PC-9 (cell line): ENCODE data around the gene STYXL2. TPM values are rescaled to one million over a fixed set of nuclear protein-coding genes. Genes with fewer than 3 reads are reported as not detected.

Source experiments
- BruUV-seq: library from RNA; stranded (reverse); fragments of 400-500 nt; replicated peaks from 2 replicates; lab custom pipeline; 2021; lab: Mats Ljungman, UMichigan
- CTCF ChIA-PET: fragments of 300-600 bp; sonication (Branson Sonifier 250); formaldehyde crosslinking; loops from one replicate; lab custom pipeline; 2022; ENCODE audit warnings: antibody characterized with exemption; lab: Charles Lee
- POLR2A ChIA-PET: fragments of 300-600 bp; sonication (Branson Sonifier 250); formaldehyde crosslinking; loops from one replicate; lab custom pipeline; 2022; ENCODE audit warnings: antibody characterized with exemption; ENCODE audit not compliant: unreplicated experiment; lab: Charles Lee
- DNase-seq, 2 experiments: peaks; one replicate each; pipeline versions ENCODE4 v3.0.0 to v3.0.0-alpha.2; 2015 to 2022; ENCODE audit warnings: mixed read lengths in 1 of 2
- H2AFZ ChIP-seq: fragments of 200-600 bp; sonication (generic); 2 replicates; pipeline ENCODE4 v1.8.1; 2017; ENCODE audit warnings: antibody characterized with exemption
- H3F3A ChIP-seq: fragments of 200-600 bp; sonication (generic); 2 replicates; pipeline ENCODE4 v1.8.1; 2017; ENCODE audit warnings: antibody characterized with exemption, mild to moderate bottlenecking, low read depth; ENCODE audit not compliant: insufficient read depth
- H3K27ac ChIP-seq: fragments of 200-600 bp; sonication (generic); 2 replicates; pipeline ENCODE4 v1.6.1; 2016; ENCODE audit warnings: mixed run types
- H3K27me3 ChIP-seq: fragments of 200-600 bp; sonication (generic); 2 replicates; pipeline ENCODE4 v1.6.1; 2016; ENCODE audit warnings: low read depth, mixed run types; ENCODE audit not compliant: insufficient read depth
- H3K36me3 ChIP-seq: fragments of 200-600 bp; sonication (generic); 2 replicates; pipeline ENCODE4 v1.6.1; 2016; ENCODE audit warnings: low read depth, mixed run types
- H3K4me1 ChIP-seq: fragments of 200-600 bp; sonication (generic); replicated peaks from 2 replicates; pipeline ENCODE4 v1.6.1; 2016; ENCODE audit warnings: mixed run types; ENCODE audit not compliant: insufficient read depth
- H3K4me2 ChIP-seq: fragments of 200-600 bp; sonication (generic); 2 replicates; pipeline ENCODE4 v1.6.1; 2017; ENCODE audit warnings: mixed run types
- H3K4me3 ChIP-seq: fragments of 200-600 bp; sonication (generic); 2 replicates; pipeline ENCODE4 v1.6.1; 2016; ENCODE audit warnings: mixed run types
- H3K79me2 ChIP-seq: fragments of 200-600 bp; sonication (generic); 2 replicates; pipeline ENCODE4 v1.6.1; 2017; ENCODE audit warnings: low read depth, mixed run types
- H3K9me2 ChIP-seq: fragments of 200-600 bp; sonication (generic); 2 replicates; pipeline ENCODE4 v1.8.1; 2017; ENCODE audit warnings: mild to moderate bottlenecking; ENCODE audit not compliant: insufficient read depth
- H3K9me3 ChIP-seq: fragments of 200-600 bp; sonication (generic); 2 replicates; pipeline ENCODE4 v1.8.1; 2016; ENCODE audit warnings: low read depth; ENCODE audit not compliant: insufficient read depth
- H4K20me1 ChIP-seq: fragments of 200-600 bp; sonication (generic); 2 replicates; pipeline ENCODE4 v1.8.1; 2017; ENCODE audit not compliant: insufficient read depth
- EZH2 ChIP-seq: fragments of 200-600 bp; sonication (generic); IDR thresholded peaks from 2 replicates; pipeline ENCODE4 v1.8.0; 2017; ENCODE audit warnings: antibody characterized with exemption, low read depth
- intact Hi-C: fragments of 100-400 bp; cut with micrococcal nuclease; formaldehyde crosslinking; loops from one replicate; pipeline ENCODE4 v1.10.0; 2022; ENCODE audit not compliant: unreplicated experiment
- total RNA-seq: library from RNA; stranded (reverse); gene quantifications from 2 replicates; pipeline ENCODE4 v1.2.3, GENCODE V29; 2021
- TF ChIP-seq, protein P1 (sequence below): fragments of 200-600 bp; sonication (generic); conservative IDR thresholded peaks from 2 replicates; pipeline ENCODE4 v1.6.1; 2017; ENCODE audit warnings: mixed run types, antibody characterized with exemption, mild to moderate bottlenecking, moderate library complexity

Gene STYXL2
- total RNA-seq, 1 experiment from 2014 or later = not detected

DNA sequence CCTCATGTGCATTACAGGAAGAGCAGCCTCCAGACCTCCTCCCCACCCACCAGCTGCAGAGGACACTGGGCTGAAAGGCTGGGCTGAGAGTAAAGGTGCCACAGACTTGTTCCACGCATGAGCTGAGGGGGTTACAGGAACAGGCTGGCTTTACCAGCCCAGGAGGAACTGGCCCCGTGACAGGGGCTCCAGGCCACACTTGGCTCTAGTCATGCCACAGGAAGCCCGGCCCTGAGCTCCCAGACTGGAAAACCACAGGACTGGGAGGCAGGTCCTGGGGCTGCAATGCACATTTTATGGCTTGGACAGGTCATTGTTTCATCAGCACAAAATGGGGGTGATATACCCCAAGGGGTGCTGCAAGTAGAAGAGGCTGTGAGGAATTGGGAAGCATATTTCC is 39.3 kb upstream of the STYXL2 start:
- BruUV-seq = no TSS peak
- Histone ChIP-seq H3K4me2 (no peak overlapping the region), H3K79me2 (no peaks in the 10 kb centered on the region), H3K9me3 (no peaks in the 10 kb centered on the region), H3K4me3 (no peak overlapping the region), H3K36me3 (no peaks in the 10 kb centered on the region), H3K27ac (no peak overlapping the region), H4K20me1 (no peaks in the 10 kb centered on the region), H3K27me3 (no peaks in the 10 kb centered on the region), H3K9me2 (no peaks in the 10 kb centered on the region), H2AFZ (no peak overlapping the region), H3F3A (peaks cover 4% of the 10 kb centered on the region; the same call in 1 of the 2 replicates), H3K4me1 (no peaks in the 10 kb centered on the region; the same call in 1 of the 2 replicates)
- intact Hi-C loops = no loop called here
- ChIA-PET CTCF (no interaction called here), POLR2A (no interaction called here)
- TF ChIP-seq, protein P1, sequence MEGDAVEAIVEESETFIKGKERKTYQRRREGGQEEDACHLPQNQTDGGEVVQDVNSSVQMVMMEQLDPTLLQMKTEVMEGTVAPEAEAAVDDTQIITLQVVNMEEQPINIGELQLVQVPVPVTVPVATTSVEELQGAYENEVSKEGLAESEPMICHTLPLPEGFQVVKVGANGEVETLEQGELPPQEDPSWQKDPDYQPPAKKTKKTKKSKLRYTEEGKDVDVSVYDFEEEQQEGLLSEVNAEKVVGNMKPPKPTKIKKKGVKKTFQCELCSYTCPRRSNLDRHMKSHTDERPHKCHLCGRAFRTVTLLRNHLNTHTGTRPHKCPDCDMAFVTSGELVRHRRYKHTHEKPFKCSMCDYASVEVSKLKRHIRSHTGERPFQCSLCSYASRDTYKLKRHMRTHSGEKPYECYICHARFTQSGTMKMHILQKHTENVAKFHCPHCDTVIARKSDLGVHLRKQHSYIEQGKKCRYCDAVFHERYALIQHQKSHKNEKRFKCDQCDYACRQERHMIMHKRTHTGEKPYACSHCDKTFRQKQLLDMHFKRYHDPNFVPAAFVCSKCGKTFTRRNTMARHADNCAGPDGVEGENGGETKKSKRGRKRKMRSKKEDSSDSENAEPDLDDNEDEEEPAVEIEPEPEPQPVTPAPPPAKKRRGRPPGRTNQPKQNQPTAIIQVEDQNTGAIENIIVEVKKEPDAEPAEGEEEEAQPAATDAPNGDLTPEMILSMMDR = no peak
- no peak for TF ChIP-seq EZH2
- DNase-seq = no peak

DNA sequence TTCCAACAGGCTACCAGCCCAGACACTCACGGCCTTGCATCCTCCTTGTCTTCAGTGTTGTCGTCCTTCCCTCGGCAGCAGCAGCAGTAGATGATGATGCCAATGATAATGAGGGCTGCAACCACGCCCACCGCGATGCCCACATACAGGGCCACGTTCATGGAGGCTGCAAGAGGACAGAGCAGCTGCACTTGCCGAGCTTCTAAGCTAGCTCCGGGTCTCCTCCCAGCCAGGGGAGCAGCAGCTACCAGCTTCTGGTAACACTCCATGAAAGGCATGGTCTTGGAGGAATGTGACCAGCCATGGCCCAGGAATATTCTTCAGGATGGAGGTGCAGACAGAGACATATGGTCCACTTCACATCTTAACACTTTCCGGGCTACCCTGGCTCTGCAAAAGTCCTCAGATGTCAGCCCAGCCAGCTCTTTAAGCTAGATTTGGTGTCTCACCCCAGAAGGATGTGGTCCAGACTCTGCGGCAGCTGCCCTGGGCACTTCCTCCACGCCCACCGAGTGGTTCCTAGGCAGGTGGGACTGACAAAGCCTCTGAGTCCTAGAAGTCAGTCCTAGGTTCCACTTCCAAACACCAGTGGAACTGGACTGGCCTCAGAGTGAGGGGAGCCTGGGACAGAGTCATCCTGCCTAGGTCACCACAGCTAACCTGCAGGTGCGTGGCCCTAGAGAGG is 38.8 kb upstream of the STYXL2 start:
- ChIA-PET CTCF (no interaction called here), POLR2A (no interaction called here)
- Histone ChIP-seq H3K4me3 (no peak overlapping the region), H3F3A (peaks cover 4% of the 10 kb centered on the region; the same call in 1 of the 2 replicates), H3K4me1 (no peaks in the 10 kb centered on the region; the same call in 1 of the 2 replicates), H3K27me3 (no peaks in the 10 kb centered on the region), H3K9me3 (no peaks in the 10 kb centered on the region), H3K9me2 (no peaks in the 10 kb centered on the region), H3K27ac (no peak overlapping the region), H3K36me3 (no peaks in the 10 kb centered on the region), H3K79me2 (no peaks in the 10 kb centered on the region), H4K20me1 (no peaks in the 10 kb centered on the region), H2AFZ (no peak overlapping the region), H3K4me2 (no peak overlapping the region)
- no peak for DNase-seq
- BruUV-seq = no TSS peak
- no peak for TF ChIP-seq EZH2
- TF ChIP-seq, protein P1 = no peak
- intact Hi-C loops = loop anchor here (5.0 kb wide), 1 partner anchor 1453 kb away; no protein-coding TSS in a partner anchor

DNA sequence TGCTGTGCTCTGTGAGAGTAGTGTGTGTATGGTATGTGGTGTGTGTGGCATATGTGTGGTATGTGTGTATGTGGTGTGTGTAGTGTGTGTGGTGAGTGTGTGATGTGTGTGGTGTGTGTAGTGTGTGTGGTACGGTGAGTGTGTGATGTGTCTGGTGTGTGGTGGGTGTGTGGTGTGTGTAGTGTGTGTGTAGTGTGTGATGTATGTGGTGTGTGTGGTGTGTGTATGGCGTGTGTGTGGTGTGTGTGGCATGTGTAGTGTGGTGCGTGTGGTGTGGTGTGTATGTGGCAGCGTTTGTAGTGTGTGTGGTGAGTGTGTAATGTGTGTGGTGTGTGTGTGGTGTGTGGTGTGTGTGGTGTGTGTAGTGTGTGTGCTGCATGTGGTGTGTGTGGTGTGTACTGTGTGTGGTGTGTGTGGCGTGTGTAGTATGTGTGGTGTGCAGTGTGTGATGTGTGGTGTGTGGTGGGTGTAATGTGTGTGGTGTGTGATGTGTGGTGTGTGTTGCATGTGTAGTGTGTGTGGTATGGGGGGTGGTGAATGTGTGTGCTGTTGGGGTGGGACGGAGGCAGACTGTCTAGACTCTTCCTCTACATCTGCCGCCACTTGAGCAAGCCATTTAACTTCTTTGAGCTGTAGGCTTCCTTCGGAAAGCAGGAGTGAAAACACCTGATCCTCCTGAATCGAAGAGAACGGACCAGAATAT is 37.2 kb upstream of the STYXL2 start:
- Histone ChIP-seq H3K9me3 (no peaks in the 10 kb centered on the region), H3K36me3 (no peaks in the 10 kb centered on the region), H3K27me3 (no peaks in the 10 kb centered on the region), H3K4me2 (peak overlapping the region; percentile 50), H2AFZ (0 out of 2 replicates have a peak overlapping the region, but pooled peaks have one; percentile 29), H4K20me1 (no peaks in the 10 kb centered on the region), H3K79me2 (no peaks in the 10 kb centered on the region), H3K9me2 (no peaks in the 10 kb centered on the region), H3K4me1 (no peaks in the 10 kb centered on the region; the same call in 1 of the 2 replicates), H3F3A (peaks cover 4% of the 10 kb centered on the region; the same call in 1 of the 2 replicates), H3K4me3 (no peak overlapping the region), H3K27ac (no peak overlapping the region)
- DNase-seq = no peak
- ChIA-PET POLR2A (no interaction called here), CTCF (interaction anchor here (0.7 to 1.4 kb wide), 7 partner anchors 131 to 1352 kb away, joined by 3 to 9 read pairs (median 3); no protein-coding TSS in a partner anchor)
- BruUV-seq = no TSS peak
- intact Hi-C loops = loop anchor here (1.0 to 5.0 kb wide), 2 partner anchors 146 to 1454 kb away; no protein-coding TSS in a partner anchor
- TF ChIP-seq EZH2 = no peak
- TF ChIP-seq, protein P1 = no peak
